Loucy (cell line): ENCODE data around the gene EPS8L3.

Source experiments
- CTCF ChIP-seq: fragments of 200-600 bp; sonication (generic); conservative IDR thresholded peaks from 2 replicates; pipeline ENCODE4 v1.5.1; 2014; ENCODE audit warnings: mild to moderate bottlenecking, antibody characterized with exemption, low read length
- EZH2phosphoT487 ChIP-seq: fragments of 200-600 bp; IDR thresholded peaks from 2 replicates; pipeline ENCODE4 v1.6.1; 2018; ENCODE audit warnings: antibody characterized with exemption, mild to moderate bottlenecking, moderate library complexity, borderline replicate concordance

- TF ChIP-seq CTCF (no peak), EZH2phosphoT487 (no peak)
Measured at GRCh38 chr1:109728870-109729269, 34.9 kb downstream of the EPS8L3 start.
